Osteocyte (in vitro differentiated cells): ENCODE results near the gene ANKRA2. TPM values are rescaled to one million over a fixed set of nuclear protein-coding genes. Genes with fewer than 3 reads are reported as not detected.

Source experiments
- DNase-seq: peaks from one replicate; pipeline ENCODE4 v3.0.0; 2021; ENCODE audit warnings: mixed read lengths; ENCODE audit not compliant: unreplicated experiment; ENCODE audit errors: extremely low spot score
- H3K27ac Mint-ChIP-seq: one replicate; pipeline ENCODE4 v1.8.0; 2021; ENCODE audit warnings: mild to moderate bottlenecking, mixed read lengths; ENCODE audit not compliant: unreplicated experiment
- H3K27me3 Mint-ChIP-seq: one replicate; pipeline ENCODE4 v1.8.0; 2021; ENCODE audit warnings: mixed read lengths; ENCODE audit not compliant: unreplicated experiment
- H3K36me3 Mint-ChIP-seq: one replicate; pipeline ENCODE4 v1.8.0; 2021; ENCODE audit warnings: mixed read lengths; ENCODE audit not compliant: unreplicated experiment
- H3K4me1 Mint-ChIP-seq: one replicate; pipeline ENCODE4 v1.8.0; 2021; ENCODE audit warnings: mixed read lengths; ENCODE audit not compliant: unreplicated experiment
- H3K4me3 Mint-ChIP-seq: one replicate; pipeline ENCODE4 v1.8.0; 2021; ENCODE audit warnings: mild to moderate bottlenecking, moderate library complexity, mixed read lengths; ENCODE audit not compliant: unreplicated experiment
- H3K9me3 Mint-ChIP-seq: one replicate; pipeline ENCODE4 v1.8.0; 2021; ENCODE audit warnings: mixed read lengths; ENCODE audit not compliant: unreplicated experiment
- total RNA-seq: library from RNA; stranded (reverse); gene quantifications from 2 replicates; pipeline ENCODE4 v1.2.1, GENCODE V29; 2021
- TF ChIP-seq, protein P1 (sequence below): fragments of 200-600 bp; sonication (generic); IDR thresholded peaks from 2 replicates; pipeline ENCODE4 v1.5.0; 2021; ENCODE audit warnings: antibody characterized with exemption, mild to moderate bottlenecking, moderate library complexity

ANKRA2 gene
- total RNA-seq, 1 donor from 2014 or later = 19.7 TPM

GRCh38 chr5:73592551-73592950 is 27.1 kb upstream of the ANKRA2 start:
- Mint-ChIP-seq H3K4me3 (no peak overlapping the region), H3K4me1 (peaks cover 29% of the 10 kb centered on the region), H3K27ac (peak overlapping the region; percentile 39), H3K27me3 (no peaks in the 10 kb centered on the region), H3K36me3 (no peaks in the 10 kb centered on the region), H3K9me3 (no peaks in the 10 kb centered on the region)
- DNase-seq = no peak
- TF ChIP-seq, protein P1, sequence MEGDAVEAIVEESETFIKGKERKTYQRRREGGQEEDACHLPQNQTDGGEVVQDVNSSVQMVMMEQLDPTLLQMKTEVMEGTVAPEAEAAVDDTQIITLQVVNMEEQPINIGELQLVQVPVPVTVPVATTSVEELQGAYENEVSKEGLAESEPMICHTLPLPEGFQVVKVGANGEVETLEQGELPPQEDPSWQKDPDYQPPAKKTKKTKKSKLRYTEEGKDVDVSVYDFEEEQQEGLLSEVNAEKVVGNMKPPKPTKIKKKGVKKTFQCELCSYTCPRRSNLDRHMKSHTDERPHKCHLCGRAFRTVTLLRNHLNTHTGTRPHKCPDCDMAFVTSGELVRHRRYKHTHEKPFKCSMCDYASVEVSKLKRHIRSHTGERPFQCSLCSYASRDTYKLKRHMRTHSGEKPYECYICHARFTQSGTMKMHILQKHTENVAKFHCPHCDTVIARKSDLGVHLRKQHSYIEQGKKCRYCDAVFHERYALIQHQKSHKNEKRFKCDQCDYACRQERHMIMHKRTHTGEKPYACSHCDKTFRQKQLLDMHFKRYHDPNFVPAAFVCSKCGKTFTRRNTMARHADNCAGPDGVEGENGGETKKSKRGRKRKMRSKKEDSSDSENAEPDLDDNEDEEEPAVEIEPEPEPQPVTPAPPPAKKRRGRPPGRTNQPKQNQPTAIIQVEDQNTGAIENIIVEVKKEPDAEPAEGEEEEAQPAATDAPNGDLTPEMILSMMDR = no peak

DNA sequence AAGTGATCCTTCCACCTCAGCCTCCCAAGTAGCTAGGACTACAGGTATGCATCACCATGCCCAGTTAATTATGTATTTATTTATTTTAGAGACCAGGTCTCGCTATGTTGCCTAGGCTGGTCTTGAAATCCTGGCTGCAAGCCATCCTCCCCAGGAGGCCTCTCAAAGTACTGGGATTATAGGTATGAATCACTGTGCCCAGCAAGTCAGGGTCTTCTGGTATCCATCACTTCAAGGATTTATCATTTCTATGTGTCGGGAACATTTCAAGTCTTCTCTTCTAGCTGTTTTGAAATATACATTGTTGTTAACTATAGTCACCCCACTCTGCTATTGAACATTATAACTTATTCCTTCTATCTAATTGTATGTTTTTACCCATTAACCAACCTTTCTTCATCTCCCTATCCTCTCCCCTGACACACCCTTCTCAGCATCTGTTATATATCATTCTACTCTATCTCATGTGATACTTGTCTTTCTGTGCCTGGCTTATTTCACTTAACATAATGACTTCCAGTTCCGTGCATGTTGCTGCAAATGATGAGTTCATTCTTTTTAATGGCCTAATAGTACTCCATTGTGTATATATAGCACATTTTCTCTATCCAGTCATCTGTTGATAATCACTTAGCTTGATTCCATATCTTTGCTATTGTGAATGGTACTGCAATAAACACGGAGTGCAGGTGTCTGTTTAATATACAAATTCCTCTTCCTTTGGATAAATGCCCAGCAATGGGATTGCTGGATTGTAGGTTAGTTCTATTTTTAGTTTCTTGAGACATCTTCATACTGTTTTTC is 26.5 kb upstream of the ANKRA2 start:
- H3K9me3 Mint-ChIP-seq = no peaks in the 10 kb centered on the region
- H3K4me1 Mint-ChIP-seq = peaks cover 29% of the 10 kb centered on the region
- no peaks in the 10 kb centered on the region for H3K27me3 Mint-ChIP-seq
- TF ChIP-seq, protein P1 = no peak
- DNase-seq = no peak
- no peaks in the 10 kb centered on the region for H3K36me3 Mint-ChIP-seq
- peak overlapping the region; percentile 39 for H3K27ac Mint-ChIP-seq
- H3K4me3 Mint-ChIP-seq = no peak overlapping the region

DNA sequence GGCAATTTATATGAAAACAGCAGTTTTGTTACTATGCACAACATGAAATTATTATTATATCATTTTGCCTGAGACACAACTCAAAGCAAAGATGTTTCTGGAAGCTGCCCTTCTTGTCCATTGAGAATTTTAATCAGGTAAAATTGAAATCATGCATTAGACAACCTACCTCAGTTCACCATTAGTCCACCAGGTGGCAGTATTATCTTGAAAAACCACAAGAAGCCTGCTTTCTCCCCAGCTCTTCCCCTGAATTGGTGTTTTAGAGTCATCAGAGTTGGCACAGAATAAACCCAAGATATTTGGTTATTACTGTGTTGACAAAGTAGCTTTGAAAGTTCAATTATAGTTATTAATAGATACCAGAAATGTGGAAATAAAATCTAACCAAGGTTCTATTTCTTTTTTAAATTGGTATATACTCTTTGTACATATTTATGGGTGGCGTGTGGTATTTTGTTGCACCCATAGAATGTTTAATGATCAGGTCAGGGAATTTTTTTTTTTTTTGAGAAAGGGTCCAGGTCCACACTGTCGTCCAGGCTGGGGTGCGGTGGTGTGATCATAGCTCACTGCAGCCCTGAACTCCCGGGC is 25.8 kb upstream of the ANKRA2 start:
- no peak for DNase-seq
- Mint-ChIP-seq H3K4me1 (peaks cover 26% of the 10 kb centered on the region), H3K27ac (no peak overlapping the region), H3K9me3 (no peaks in the 10 kb centered on the region), H3K4me3 (no peak overlapping the region), H3K27me3 (no peaks in the 10 kb centered on the region), H3K36me3 (no peaks in the 10 kb centered on the region)
- TF ChIP-seq, protein P1 = peak; percentile 91

- no peak overlapping the region for H3K27ac Mint-ChIP-seq
- TF ChIP-seq, protein P1 = no peak
- H3K36me3 Mint-ChIP-seq = no peaks in the 10 kb centered on the region
- H3K9me3 Mint-ChIP-seq = no peaks in the 10 kb centered on the region
- H3K4me3 Mint-ChIP-seq = no peak overlapping the region
- peaks cover 18% of the 10 kb centered on the region for H3K4me1 Mint-ChIP-seq
- no peak for DNase-seq
- H3K27me3 Mint-ChIP-seq = no peaks in the 10 kb centered on the region
Measured at GRCh38 chr5:73587923-73588322, 22.5 kb upstream of the ANKRA2 start.

DNA sequence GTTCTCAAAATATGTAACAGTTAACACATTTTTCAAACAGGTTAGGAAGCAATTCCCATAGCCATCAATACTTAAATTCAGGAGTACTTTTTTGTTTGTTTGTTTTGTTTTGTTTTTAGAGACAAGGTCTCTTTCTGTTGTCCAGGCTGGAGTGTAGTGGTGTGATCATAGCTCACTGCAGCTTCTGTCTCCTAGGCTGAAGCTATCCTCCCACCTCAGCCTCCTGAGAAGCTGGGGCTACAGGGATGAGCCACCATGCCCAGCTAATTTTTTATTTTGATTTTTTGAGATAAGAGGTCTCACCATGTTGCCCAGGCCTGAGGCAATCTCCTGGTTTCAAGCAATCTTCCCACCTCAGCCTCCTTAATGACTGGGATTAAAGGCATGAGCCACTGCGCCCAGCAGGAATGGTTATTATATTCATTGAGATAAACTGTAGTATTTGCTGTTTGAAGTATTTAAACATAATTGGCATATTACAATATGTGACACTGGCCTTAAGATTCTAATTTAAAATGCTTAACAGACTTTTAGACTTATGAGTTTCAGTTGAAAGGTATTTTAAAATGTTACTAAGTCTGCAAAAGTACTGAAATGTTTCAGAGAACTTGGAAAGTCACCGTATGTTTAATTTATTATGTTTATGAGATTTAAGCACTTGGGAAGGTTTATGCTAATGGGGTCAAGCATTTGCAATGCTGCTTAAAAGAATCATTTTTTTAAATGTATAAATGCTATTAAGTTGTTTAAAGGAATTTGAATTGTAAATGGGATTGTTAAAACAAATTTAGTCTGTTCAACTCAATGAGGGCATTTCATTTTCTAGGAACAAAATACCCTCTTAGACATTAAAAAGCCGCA is 17.1 kb upstream of the ANKRA2 start:
- Mint-ChIP-seq H3K36me3 (peaks cover 26% of the 10 kb centered on the region), H3K27me3 (no peaks in the 10 kb centered on the region), H3K4me1 (no peaks in the 10 kb centered on the region), H3K9me3 (no peaks in the 10 kb centered on the region), H3K27ac (no peak overlapping the region), H3K4me3 (no peak overlapping the region)
- TF ChIP-seq, protein P1 = no peak
- DNase-seq = no peak
